HepG2 (cell line): ENCODE results near the gene CELF2.

Experiments
- EZH2 ChIP-seq: conservative IDR thresholded peaks from 2 replicates; pipeline ENCODE4 v1.6.1; 2012; ENCODE audit warnings: mild to moderate bottlenecking, low read depth, low read length, moderate library complexity
- ZNF510 ChIP-seq: sonication (generic); formaldehyde crosslinking; IDR thresholded peaks from 2 replicates; pipeline ENCODE4 v1.4.0; 2020; ENCODE audit warnings: low read depth, mild to moderate bottlenecking, missing genetic modification reagents
- TF ChIP-seq, protein P1 (sequence below): sonication (generic); formaldehyde crosslinking; IDR thresholded peaks from 2 replicates; pipeline ENCODE4 v1.5.0; 2020; ENCODE audit warnings: mild to moderate bottlenecking, missing genetic modification reagents, moderate library complexity

GRCh38 chr10:11276449-11276990, 258.8 kb downstream of the CELF2 start:
- TF ChIP-seq, protein P1, sequence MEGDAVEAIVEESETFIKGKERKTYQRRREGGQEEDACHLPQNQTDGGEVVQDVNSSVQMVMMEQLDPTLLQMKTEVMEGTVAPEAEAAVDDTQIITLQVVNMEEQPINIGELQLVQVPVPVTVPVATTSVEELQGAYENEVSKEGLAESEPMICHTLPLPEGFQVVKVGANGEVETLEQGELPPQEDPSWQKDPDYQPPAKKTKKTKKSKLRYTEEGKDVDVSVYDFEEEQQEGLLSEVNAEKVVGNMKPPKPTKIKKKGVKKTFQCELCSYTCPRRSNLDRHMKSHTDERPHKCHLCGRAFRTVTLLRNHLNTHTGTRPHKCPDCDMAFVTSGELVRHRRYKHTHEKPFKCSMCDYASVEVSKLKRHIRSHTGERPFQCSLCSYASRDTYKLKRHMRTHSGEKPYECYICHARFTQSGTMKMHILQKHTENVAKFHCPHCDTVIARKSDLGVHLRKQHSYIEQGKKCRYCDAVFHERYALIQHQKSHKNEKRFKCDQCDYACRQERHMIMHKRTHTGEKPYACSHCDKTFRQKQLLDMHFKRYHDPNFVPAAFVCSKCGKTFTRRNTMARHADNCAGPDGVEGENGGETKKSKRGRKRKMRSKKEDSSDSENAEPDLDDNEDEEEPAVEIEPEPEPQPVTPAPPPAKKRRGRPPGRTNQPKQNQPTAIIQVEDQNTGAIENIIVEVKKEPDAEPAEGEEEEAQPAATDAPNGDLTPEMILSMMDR (CRISPR knock-in tag): no peak
- TF ChIP-seq EZH2: no peak
- no peak for TF ChIP-seq ZNF510 (CRISPR knock-in tag)
